Right lobe of liver (tissue), 4 donors: Measurements from ENCODE around the gene RSPO1.

ENCODE experiments used
- CTCF ChIP-seq, 4 donors: fragments of 200-600 bp in 3 of 4; fragments of 450-650 bp in 1 of 4; IDR thresholded peaks; one replicate each; pipeline versions ENCODE4 v1.5.1 to v1.8.0; 2016 to 2022; ENCODE audit warnings: antibody characterized with exemption in 4 of 4, mild to moderate bottlenecking in 2 of 4
- POLR2A ChIP-seq: fragments of 450-650 bp; IDR thresholded peaks from one replicate; pipeline ENCODE4 v1.6.1; 2017; ENCODE audit warnings: antibody characterized with exemption, mild to moderate bottlenecking
- donor health status: DM: no; HTN: no; CAD: no.
- donor health status: DM: no; HTN: no; CAD: no.
- donor health status: DM: no; HTN: yes; CAD: no.

GRCh38 chr1:37660664-37661063, 26.0 kb upstream of the RSPO1 start:
- TF ChIP-seq CTCF (IDR thresholded peaks at IDR 0.05), result no peak
- no peak for TF ChIP-seq POLR2A
